Kidney capillary endothelial cell (primary cell): ENCODE data around the gene FAM118A.
"Not testable (repeated sequence)": the region's sequence is repeated elsewhere in the genome, so short reads cannot be mapped to it uniquely, and the experiment has no call there.

Experiments
- DNase-seq: peaks from one replicate; pipeline ENCODE4 v3.0.0-alpha.2; 2018; ENCODE audit warnings: low spot score

Gene FAM118A

GRCh38 chr22:45284705-45285262 is 24.9 kb upstream of the FAM118A start, which contains the start of gene UPK3A:
UPK3A (plus strand) TSS chr22:45284949; CDS start chr22:45285014, 65 bp downstream.
- DNase-seq: no peak

- DNase-seq: no peak
Observed at GRCh38 chr22:45285263-45286058, 24.3 kb upstream of the FAM118A start.

GRCh38 chr22:45286854-45287551 is 22.7 kb upstream of the FAM118A start:
- no peak for DNase-seq

GRCh38 chr22:45290410-45290936 is 19.3 kb upstream of the FAM118A start:
- DNase-seq: no peak

GRCh38 chr22:45291061-45291930 is 18.4 kb upstream of the FAM118A start:
- DNase-seq: no peak

GRCh38 chr22:45291931-45292290 is 17.8 kb upstream of the FAM118A start:
- DNase-seq: no peak

- DNase-seq: no peak
Observed at GRCh38 chr22:45292731-45293442, 16.8 kb upstream of the FAM118A start.

- DNase-seq: no peak
Observed at GRCh38 chr22:45294030-45294429, 15.7 kb upstream of the FAM118A start.

GRCh38 chr22:45295004-45295403 is 14.7 kb upstream of the FAM118A start:
- not testable (repeated sequence) for DNase-seq

- no peak for DNase-seq
Observed at GRCh38 chr22:45295492-45295891, 14.2 kb upstream of the FAM118A start.

- DNase-seq: no peak
Observed at GRCh38 chr22:45296628-45297297, 13.0 kb upstream of the FAM118A start.

GRCh38 chr22:45298934-45299505 is 10.7 kb upstream of the FAM118A start:
- no peak for DNase-seq

GRCh38 chr22:45302751-45303150 is 7.0 kb upstream of the FAM118A start:
- no peak for DNase-seq

- no peak for DNase-seq
Observed at GRCh38 chr22:45303181-45303580, 6.6 kb upstream of the FAM118A start.

GRCh38 chr22:45304971-45305370 is 4.8 kb upstream of the FAM118A start:
- no peak for DNase-seq

GRCh38 chr22:45305456-45306075 is 4.2 kb upstream of the FAM118A start:
- DNase-seq: no peak

- DNase-seq: no peak
Observed at GRCh38 chr22:45306139-45306538, 3.6 kb upstream of the FAM118A start.

GRCh38 chr22:45308391-45308956 is 1.3 kb upstream of the FAM118A start:
- no peak for DNase-seq

GRCh38 chr22:45308957-45309421 is 745 bp upstream of the FAM118A start:
- DNase-seq: no peak
